B cell (primary cell): ENCODE measurements around the gene CDC42BPA. TPM values are rescaled to one million over a fixed set of nuclear protein-coding genes. Genes with fewer than 3 reads are reported as not detected.

Experiments used
- ATAC-seq: fragments of 200-7000 bp; cut with Tn5 transposase; one replicate; pipeline ENCODE4 v1.10.0; 2021; ENCODE audit warnings: low read depth, mild to moderate bottlenecking, moderate number of reproducible peaks, moderate library complexity
- CTCF ChIA-PET: fragments of 350-600 bp; sonication (Branson Sonifier 250); formaldehyde crosslinking; loops from one replicate; lab custom pipeline; 2021; ENCODE audit warnings: antibody characterized with exemption, inconsistent platforms; lab: Charles Lee
- POLR2A ChIA-PET: fragments of 350-600 bp; sonication (Branson Sonifier 250); formaldehyde crosslinking; loops from one replicate; lab custom pipeline; 2021; ENCODE audit warnings: antibody characterized with exemption; lab: Charles Lee
- DNase-seq: peaks from one replicate; pipeline ENCODE4 v3.0.0; 2013
- H2AFZ ChIP-seq: 2 replicates; pipeline ENCODE4 v1.6.1; 2012; ENCODE audit warnings: mild to moderate bottlenecking, low read depth, low read length; ENCODE audit not compliant: insufficient read depth, poor library complexity, severe bottlenecking
- H3K27ac ChIP-seq, 2 donors: 1 replicate in 1 of 2; 2 replicates in 1 of 2; pipeline ENCODE4 v1.5.1; 2012 to 2013; ENCODE audit warnings: low read length in 2 of 2, mild to moderate bottlenecking in 2 of 2, moderate library complexity in 1 of 2
- H3K27me3 ChIP-seq, 4 experiments: fragments of 200-600 bp in 1 of 4; sonication (generic) in 1 of 4; replicated peaks in 1 of 4; 1 replicate in 2 of 4; 2 replicates in 2 of 4; pipeline versions ENCODE4 v1.6.1 to v1.7.0; 2013 to 2016; ENCODE audit warnings: low read length in 3 of 4, mild to moderate bottlenecking in 2 of 4, mixed read lengths in 1 of 4, moderate library complexity in 1 of 4; ENCODE audit not compliant: insufficient read depth in 4 of 4, control insufficient read depth in 3 of 4; ENCODE audit errors: control extremely low read depth in 1 of 4
- H3K36me3 ChIP-seq, 2 experiments: replicated peaks in 1 of 2; 1 replicate in 1 of 2; 2 replicates in 1 of 2; pipeline versions ENCODE4 v1.6.1 to v1.7.1; 2013; ENCODE audit warnings: low read length in 1 of 2; ENCODE audit not compliant: insufficient read depth in 2 of 2, control insufficient read depth in 1 of 2; ENCODE audit errors: control extremely low read depth in 1 of 2, extremely low read depth in 1 of 2
- H3K4me1 ChIP-seq, 2 donors: fragments of 200-600 bp in 1 of 2; sonication (generic) in 1 of 2; 1 replicate in 1 of 2; 2 replicates in 1 of 2; pipeline versions ENCODE4 v1.5.1 to v1.6.1; 2013 to 2017; ENCODE audit warnings: low read length in 2 of 2; ENCODE audit not compliant: control insufficient read depth in 2 of 2, insufficient read depth in 2 of 2
- H3K4me2 ChIP-seq: replicated peaks from 2 replicates; pipeline ENCODE3; 2012; ENCODE audit warnings: mild to moderate bottlenecking, low read depth, low read length; ENCODE audit not compliant: poor library complexity, severe bottlenecking
- H3K4me3 ChIP-seq, 5 experiments: fragments of 200-600 bp in 1 of 5; sonication (generic) in 1 of 5; 1 replicate in 3 of 5; 2 replicates in 2 of 5; pipeline versions ENCODE4 v1.5.1 to v1.7.0; 2011 to 2016; ENCODE audit warnings: low read length in 4 of 5, mild to moderate bottlenecking in 4 of 5, low read depth in 2 of 5, control low read depth in 1 of 5, moderate library complexity in 1 of 5; ENCODE audit not compliant: insufficient read depth in 1 of 5; ENCODE audit errors: control extremely low read depth in 1 of 5, extremely low read depth in 1 of 5
- H3K79me2 ChIP-seq: fragments of 200-600 bp; sonication (generic); one replicate; pipeline ENCODE4 v1.6.0; 2016; ENCODE audit warnings: low read length; ENCODE audit not compliant: control insufficient read depth, insufficient read depth
- H3K9ac ChIP-seq: fragments of 200-600 bp; sonication (generic); 2 replicates; pipeline ENCODE4 v1.6.1; 2017; ENCODE audit warnings: mild to moderate bottlenecking, low read length, moderate library complexity
- H3K9me3 ChIP-seq, 3 donors: one replicate each; pipeline versions ENCODE4 v1.6.1 to v1.7.1; 2013; ENCODE audit warnings: low read length in 2 of 3; ENCODE audit not compliant: control insufficient read depth in 2 of 3, insufficient read depth in 1 of 3; ENCODE audit errors: control extremely low read depth in 1 of 3
- H4K20me1 ChIP-seq: 2 replicates; pipeline ENCODE4 v1.6.0; 2012; ENCODE audit warnings: mild to moderate bottlenecking, low read length; ENCODE audit not compliant: insufficient read depth, control insufficient read depth, poor library complexity, severe bottlenecking
- H3K27ac Mint-ChIP-seq: one replicate; pipeline ENCODE4 v1.8.0; 2021; ENCODE audit warnings: mixed read lengths
- H3K27me3 Mint-ChIP-seq: one replicate; pipeline ENCODE4 v1.8.0; 2021; ENCODE audit warnings: mixed read lengths
- H3K4me1 Mint-ChIP-seq: one replicate; pipeline ENCODE4 v1.8.0; 2021; ENCODE audit warnings: mixed read lengths
- H3K4me3 Mint-ChIP-seq: one replicate; pipeline ENCODE4 v1.8.0; 2021; ENCODE audit warnings: mixed read lengths
- H3K9me3 Mint-ChIP-seq: one replicate; pipeline ENCODE4 v1.8.0; 2022; ENCODE audit warnings: mixed read lengths; ENCODE audit not compliant: insufficient read depth
- EZH2 ChIP-seq: IDR thresholded peaks from 2 replicates; pipeline ENCODE4 v1.6.1; 2012; ENCODE audit warnings: borderline replicate concordance, low read depth, mild to moderate bottlenecking, moderate library complexity, low read length; ENCODE audit not compliant: insufficient read depth, poor library complexity, severe bottlenecking
- WGBS: methylation state at CpG from one replicate; pipeline ENCODE4 v1.1.5; 2013; ENCODE audit warnings: missing lambda C conversion rate; ENCODE audit not compliant: insufficient coverage; 5-methylcytosine and 5-hydroxymethylcytosine counted together
- intact Hi-C: fragments of 100-400 bp; cut with micrococcal nuclease; formaldehyde crosslinking; loops from one replicate; pipeline ENCODE4 v1.10.0; 2022
- polyA plus RNA-seq: library from polyadenylated mRNA; depleted of rRNA; stranded (reverse); fragments of >200 nt; gene quantifications from 2 replicates; pipeline ENCODE4 v1.2.3, GENCODE V29; 2012
- total RNA-seq, 2 donors: library from RNA; stranded (reverse); fragments of 120-200 nt in 1 of 2; gene quantifications; 1 replicate in 1 of 2; 2 replicates in 1 of 2; pipeline versions ENCODE4 v1.2.3 to v1.2.4, GENCODE V29; 2013 to 2022
- TF ChIP-seq, protein P1 (sequence below): fragments of 200-600 bp; IDR thresholded peaks from one replicate; pipeline ENCODE4 v1.8.0; 2022; ENCODE audit warnings: antibody characterized with exemption, mild to moderate bottlenecking

CDC42BPA gene
- total and polyA plus RNA-seq, 2 donors (not counting 1 experiment from before 2014, with no cell fraction given) = 0.04 to 0.69 TPM

GRCh38 chr1:227102056-227102455 lies 216.2 kb downstream of the CDC42BPA start:
- Mint-ChIP-seq H3K27ac (no peak overlapping the region), H3K9me3 (no peaks in the 10 kb centered on the region), H3K27me3 (peaks cover 13% of the 10 kb centered on the region), H3K4me1 (no peaks in the 10 kb centered on the region), H3K4me3 (no peak overlapping the region)
- H3K9ac ChIP-seq = no peak overlapping the region
- H3K36me3 ChIP-seq = no peaks in the 10 kb centered on the region
- intact Hi-C loops = no loop called here
- TF ChIP-seq, protein P1, sequence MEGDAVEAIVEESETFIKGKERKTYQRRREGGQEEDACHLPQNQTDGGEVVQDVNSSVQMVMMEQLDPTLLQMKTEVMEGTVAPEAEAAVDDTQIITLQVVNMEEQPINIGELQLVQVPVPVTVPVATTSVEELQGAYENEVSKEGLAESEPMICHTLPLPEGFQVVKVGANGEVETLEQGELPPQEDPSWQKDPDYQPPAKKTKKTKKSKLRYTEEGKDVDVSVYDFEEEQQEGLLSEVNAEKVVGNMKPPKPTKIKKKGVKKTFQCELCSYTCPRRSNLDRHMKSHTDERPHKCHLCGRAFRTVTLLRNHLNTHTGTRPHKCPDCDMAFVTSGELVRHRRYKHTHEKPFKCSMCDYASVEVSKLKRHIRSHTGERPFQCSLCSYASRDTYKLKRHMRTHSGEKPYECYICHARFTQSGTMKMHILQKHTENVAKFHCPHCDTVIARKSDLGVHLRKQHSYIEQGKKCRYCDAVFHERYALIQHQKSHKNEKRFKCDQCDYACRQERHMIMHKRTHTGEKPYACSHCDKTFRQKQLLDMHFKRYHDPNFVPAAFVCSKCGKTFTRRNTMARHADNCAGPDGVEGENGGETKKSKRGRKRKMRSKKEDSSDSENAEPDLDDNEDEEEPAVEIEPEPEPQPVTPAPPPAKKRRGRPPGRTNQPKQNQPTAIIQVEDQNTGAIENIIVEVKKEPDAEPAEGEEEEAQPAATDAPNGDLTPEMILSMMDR = no peak
- no peak for TF ChIP-seq EZH2
- no peaks in the 10 kb centered on the region for H3K9me3 ChIP-seq
- WGBS = 100% methylated on average over 1 of the region's 5 CpGs
- no peaks in the 10 kb centered on the region for H3K27me3 ChIP-seq
- H3K27ac ChIP-seq = no peak overlapping the region
- no peak overlapping the region for H3K4me2 ChIP-seq
- H3K79me2 ChIP-seq = no peaks in the 10 kb centered on the region
- H3K4me3 ChIP-seq = no peak overlapping the region
- POLR2A ChIA-PET = no interaction called here
- no peaks in the 10 kb centered on the region for H4K20me1 ChIP-seq
- H2AFZ ChIP-seq = no peak overlapping the region
- ATAC-seq (no peak), DNase-seq (no peak)
- no peaks in the 10 kb centered on the region for H3K4me1 ChIP-seq
- CTCF ChIA-PET = no interaction called here

DNA sequence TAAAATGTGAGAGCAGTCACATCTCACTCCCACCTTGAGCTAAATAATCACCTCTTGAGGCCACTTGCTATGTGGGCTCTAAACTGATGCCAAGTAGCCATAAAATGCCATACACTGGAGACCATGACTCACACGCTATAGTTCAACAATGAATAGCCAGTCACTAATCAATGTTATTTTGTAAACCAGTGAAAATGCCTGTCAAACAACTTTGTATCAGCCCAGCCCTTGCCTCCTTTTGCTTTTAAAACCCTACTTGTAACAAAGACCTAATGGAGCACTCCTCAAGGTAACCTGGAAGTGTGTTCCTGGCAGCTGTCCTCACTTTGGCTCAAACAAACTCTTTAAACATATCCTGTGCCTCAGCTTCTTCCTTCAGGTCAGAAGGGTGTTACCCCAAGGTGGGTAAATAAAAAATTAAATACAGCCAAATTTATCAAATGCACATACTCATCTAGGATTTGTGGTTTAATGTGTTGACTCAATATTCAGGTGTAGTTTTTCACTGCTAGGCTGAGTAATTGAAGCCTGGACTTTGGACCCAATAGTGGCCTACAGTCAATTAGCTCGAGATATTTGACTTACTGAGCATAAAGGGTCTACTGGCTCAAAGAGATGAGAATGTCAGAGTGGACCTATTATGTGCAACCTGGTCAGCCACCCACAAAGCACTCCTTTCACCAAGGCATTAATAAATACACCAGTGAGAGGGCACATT lies 223.9 kb downstream of the CDC42BPA start:
- Histone ChIP-seq H2AFZ (no peak overlapping the region), H3K27ac (no peak overlapping the region), H3K4me2 (no peak overlapping the region), H3K36me3 (no peaks in the 10 kb centered on the region), H4K20me1 (no peaks in the 10 kb centered on the region), H3K9ac (no peak overlapping the region), H3K27me3 (no peaks in the 10 kb centered on the region), H3K79me2 (no peaks in the 10 kb centered on the region), H3K9me3 (no peaks in the 10 kb centered on the region), H3K4me3 (no peak overlapping the region), H3K4me1 (no peaks in the 10 kb centered on the region)
- H3K27ac Mint-ChIP-seq = no peak overlapping the region
- H3K9me3 Mint-ChIP-seq = no peaks in the 10 kb centered on the region
- ChIA-PET CTCF (no interaction called here), POLR2A (no interaction called here)
- DNase-seq = no peak
- WGBS = 100% methylated on average over 1 of the region's 2 CpGs
- no peak for ATAC-seq
- H3K4me1 Mint-ChIP-seq = no peaks in the 10 kb centered on the region
- no peak for TF ChIP-seq EZH2
- TF ChIP-seq, protein P1 = no peak
- no peak overlapping the region for H3K4me3 Mint-ChIP-seq
- intact Hi-C loops = no loop called here
- H3K27me3 Mint-ChIP-seq = no peaks in the 10 kb centered on the region
